Nephron (organoid): Measurements from ENCODE around the gene FFAR2.

Source experiments
- H3K27ac Mint-ChIP-seq, 3 experiments: 2 replicates each; pipeline ENCODE4 v1.8.0; 2020; ENCODE audit warnings: mixed read lengths in 3 of 3, mild to moderate bottlenecking in 2 of 3, moderate library complexity in 1 of 3
- H3K27me3 Mint-ChIP-seq: 2 replicates; pipeline ENCODE4 v1.8.0; 2021; ENCODE audit warnings: low read depth, mild to moderate bottlenecking, moderate library complexity, mixed read lengths
- H3K36me3 Mint-ChIP-seq: 2 replicates; pipeline ENCODE4 v1.8.0; 2020; ENCODE audit warnings: low read depth, mixed read lengths
- H3K4me1 Mint-ChIP-seq: 2 replicates; pipeline ENCODE4 v1.8.0; 2020; ENCODE audit warnings: mixed read lengths
- H3K4me3 Mint-ChIP-seq, 3 experiments: 2 replicates each; pipeline ENCODE4 v1.8.0; 2020; ENCODE audit warnings: mild to moderate bottlenecking in 3 of 3, mixed read lengths in 3 of 3, moderate library complexity in 2 of 3
- H3K9me3 Mint-ChIP-seq: 2 replicates; pipeline ENCODE4 v1.8.0; 2020; ENCODE audit warnings: mixed read lengths
- CTCF ChIP-seq, 3 experiments: fragments of 200-600 bp; sonication (generic); IDR thresholded peaks; one replicate each; pipeline ENCODE4 v1.5.0; 2021; ENCODE audit warnings: antibody characterized with exemption in 3 of 3; ENCODE audit not compliant: unreplicated experiment in 3 of 3

Gene FFAR2

GRCh38 chr19:35430409-35431144 lies 17.5 kb upstream of the FFAR2 start:
- H3K27me3 Mint-ChIP-seq: peaks cover 21% of the 10 kb centered on the region

DNA sequence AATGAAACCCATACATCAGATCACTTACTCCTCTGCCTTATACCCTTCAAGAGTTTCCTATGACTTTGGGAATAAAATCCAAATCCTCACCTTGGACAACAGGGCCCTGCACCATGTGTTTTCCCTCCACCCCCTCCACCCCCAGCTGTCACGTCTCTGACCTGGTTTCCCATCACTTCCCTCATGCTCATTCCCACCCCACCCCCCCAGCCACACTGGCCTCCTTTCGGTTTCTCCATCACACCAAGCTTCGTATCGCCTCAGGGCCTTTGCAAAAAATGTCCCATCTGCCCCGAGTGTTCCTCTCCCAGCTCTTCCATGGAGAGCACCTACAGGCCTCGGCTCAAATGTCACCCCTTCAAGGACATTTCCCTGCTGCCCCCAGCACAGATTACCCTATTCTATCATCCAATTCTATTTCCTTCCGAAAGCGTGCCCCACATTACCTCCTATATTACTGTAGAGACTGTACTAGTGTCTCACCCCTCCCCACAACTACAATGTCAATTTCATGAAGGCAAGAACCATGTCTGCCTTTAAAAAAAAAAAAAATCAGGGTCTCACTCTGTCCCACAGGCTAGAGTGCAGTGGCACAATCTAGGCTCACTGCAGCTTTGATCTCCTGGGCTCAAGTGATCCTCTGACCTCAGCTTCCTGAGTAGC lies 16.8 kb upstream of the FFAR2 start:
- Mint-ChIP-seq H3K27ac (peak overlapping the region in 2 of 3 experiments; percentile 26 to 70), H3K4me3 (no peak overlapping the region), H3K27me3 (peaks cover 22% of the 10 kb centered on the region), H3K36me3 (no peaks in the 10 kb centered on the region), H3K4me1 (peaks cover 34% of the 10 kb centered on the region), H3K9me3 (peaks cover 4% of the 10 kb centered on the region)
- no peak for TF ChIP-seq CTCF (IDR thresholded peaks at IDR 0.05; ENCODE audit: unreplicated experiment in 3 of 3)

More at GRCh38 chr19:35430409-35431144, 17.5 kb upstream of the FFAR2 start:
- H3K27ac Mint-ChIP-seq: peak overlapping the region in 2 of 3 experiments; percentile 26 to 70
- TF ChIP-seq CTCF (IDR thresholded peaks at IDR 0.05; ENCODE audit: unreplicated experiment in 3 of 3): no peak
- H3K36me3 Mint-ChIP-seq: no peaks in the 10 kb centered on the region
- H3K4me1 Mint-ChIP-seq: peaks cover 27% of the 10 kb centered on the region
- H3K4me3 Mint-ChIP-seq: no peak overlapping the region
- peaks cover 4% of the 10 kb centered on the region for H3K9me3 Mint-ChIP-seq

DNA sequence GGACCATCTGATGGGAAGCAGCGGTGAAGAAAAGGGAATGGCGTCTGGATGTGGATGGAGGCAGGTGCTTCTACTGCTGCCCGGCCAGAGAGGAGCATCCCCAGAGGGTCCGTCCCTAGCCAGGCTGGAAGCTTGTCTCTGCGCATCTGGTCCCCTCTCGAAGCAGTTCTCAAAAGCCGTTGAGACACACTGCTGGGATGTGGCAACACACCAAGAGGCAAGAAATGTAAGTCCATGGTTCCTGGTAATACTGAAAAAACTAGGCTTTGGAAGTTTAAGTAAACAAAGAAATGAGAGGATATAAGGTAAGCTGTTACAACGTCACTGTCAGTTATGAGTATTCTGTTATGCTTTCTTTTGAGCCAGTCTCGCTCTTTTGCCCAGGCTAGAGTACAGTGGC lies 15.1 kb upstream of the FFAR2 start:
- H3K4me3 Mint-ChIP-seq: no peak overlapping the region
- peaks cover 24% of the 10 kb centered on the region for H3K27me3 Mint-ChIP-seq
- H3K27ac Mint-ChIP-seq: peak overlapping the region in 2 of 3 experiments; percentile 40 to 59
- peaks cover 47% of the 10 kb centered on the region for H3K4me1 Mint-ChIP-seq
- no peaks in the 10 kb centered on the region for H3K36me3 Mint-ChIP-seq
- no peak for TF ChIP-seq CTCF (IDR thresholded peaks at IDR 0.05; ENCODE audit: unreplicated experiment in 3 of 3)
- H3K9me3 Mint-ChIP-seq: peaks cover 4% of the 10 kb centered on the region

DNA sequence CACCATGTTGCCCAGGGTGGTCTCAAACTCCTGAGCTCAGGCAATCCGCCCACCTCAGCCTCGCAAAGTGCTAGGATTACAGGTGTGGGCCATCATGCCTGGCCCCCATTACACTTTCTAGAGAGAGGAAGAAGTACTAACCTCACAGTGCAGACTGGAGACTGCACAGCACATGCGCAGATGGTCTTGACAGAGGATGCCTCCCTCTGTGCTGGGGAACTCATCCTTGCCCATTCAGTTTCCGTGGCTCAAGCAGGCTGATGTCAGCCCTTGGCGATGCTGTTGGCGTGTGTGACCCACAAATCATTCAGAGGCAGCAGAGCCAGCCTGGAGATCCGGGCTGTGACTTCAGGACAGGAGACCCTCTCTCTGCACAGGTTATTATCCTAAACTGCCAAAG lies 14.6 kb upstream of the FFAR2 start:
- Mint-ChIP-seq H3K27me3 (peaks cover 23% of the 10 kb centered on the region), H3K36me3 (no peaks in the 10 kb centered on the region), H3K9me3 (peaks cover 4% of the 10 kb centered on the region), H3K4me3 (no peak overlapping the region), H3K27ac (peak overlapping the region in 2 of 3 experiments; percentile 32 to 59), H3K4me1 (peaks cover 52% of the 10 kb centered on the region)
- no peak for TF ChIP-seq CTCF (IDR thresholded peaks at IDR 0.05; ENCODE audit: unreplicated experiment in 3 of 3)

- peaks cover 14% of the 10 kb centered on the region for H3K27me3 Mint-ChIP-seq
- peaks cover 54% of the 10 kb centered on the region for H3K4me1 Mint-ChIP-seq
- peaks cover 4% of the 10 kb centered on the region for H3K9me3 Mint-ChIP-seq
- no peaks in the 10 kb centered on the region for H3K36me3 Mint-ChIP-seq
- peak overlapping the region in 2 of 3 experiments; percentile 44 to 45 for H3K4me3 Mint-ChIP-seq
- H3K27ac Mint-ChIP-seq: peak overlapping the region; percentile 87 to 98 (median 89)
- TF ChIP-seq CTCF (IDR thresholded peaks at IDR 0.05; ENCODE audit: unreplicated experiment in 3 of 3): no peak
Observed at GRCh38 chr19:35435896-35436295, 12.2 kb upstream of the FFAR2 start.
